Keratinocyte (primary cell): ENCODE results near the gene RIPPLY1. TPM values are rescaled to one million over a fixed set of nuclear protein-coding genes. Genes with fewer than 3 reads are reported as not detected.

Experiments used
- DNase-seq: peaks from one replicate; pipeline ENCODE4 v3.0.0-alpha.2; 2011; ENCODE audit warnings: low read depth, missing footprints, low spot score
- FAIRE-seq: peaks from 2 replicates; lab custom pipeline; 2011; peaks lifted over from hg19 to GRCh38; lab: Jason Lieb, UNC
- H2AFZ ChIP-seq: 2 replicates; pipeline ENCODE4 v1.6.0; 2012; ENCODE audit warnings: low read length, control low read depth, inconsistent platforms; ENCODE audit not compliant: control insufficient read depth
- H3K27ac ChIP-seq: 2 replicates; pipeline ENCODE4 v1.5.1; 2011; ENCODE audit warnings: low read length; ENCODE audit not compliant: control insufficient read depth, insufficient read depth
- H3K27me3 ChIP-seq: 3 replicates; pipeline ENCODE4 v1.6.0; 2011; ENCODE audit warnings: low read length; ENCODE audit not compliant: control insufficient read depth, insufficient read depth; ENCODE audit errors: extremely low read depth
- H3K36me3 ChIP-seq, 2 experiments: 2 replicates in 1 of 2; 3 replicates in 1 of 2; pipeline ENCODE4 v1.5.1; 2011; ENCODE audit warnings: low read length in 2 of 2, mild to moderate bottlenecking in 1 of 2; ENCODE audit not compliant: control insufficient read depth in 2 of 2, insufficient read depth in 2 of 2; ENCODE audit errors: extremely low read depth in 1 of 2
- H3K4me1 ChIP-seq: 3 replicates; pipeline ENCODE4 v1.5.1; 2011; ENCODE audit warnings: low read length; ENCODE audit not compliant: control insufficient read depth, insufficient read depth; ENCODE audit errors: extremely low read depth
- H3K4me2 ChIP-seq: 3 replicates; pipeline ENCODE4 v1.6.0; 2011; ENCODE audit warnings: low read depth, low read length; ENCODE audit not compliant: control insufficient read depth, insufficient read depth; ENCODE audit errors: extremely low read depth
- H3K4me3 ChIP-seq, 3 experiments: fragments of 200-600 bp in 1 of 3; sonication (generic) in 1 of 3; 2 replicates in 2 of 3; 3 replicates in 1 of 3; pipeline ENCODE4 v1.5.1; 2011 to 2016; ENCODE audit warnings: low read length in 3 of 3, mild to moderate bottlenecking in 3 of 3, control low read depth in 2 of 3, inconsistent platforms in 1 of 3, low read depth in 1 of 3, mixed read lengths in 1 of 3, mixed run types in 1 of 3, moderate library complexity in 1 of 3; ENCODE audit not compliant: control insufficient read depth in 2 of 3, insufficient read depth in 2 of 3; ENCODE audit errors: extremely low read depth in 1 of 3
- H3K79me2 ChIP-seq: 2 replicates; pipeline ENCODE4 v1.6.0; 2012; ENCODE audit warnings: low read length; ENCODE audit not compliant: control insufficient read depth, insufficient read depth
- H3K9ac ChIP-seq: 3 replicates; pipeline ENCODE4 v1.6.0; 2011; ENCODE audit warnings: low read length; ENCODE audit not compliant: control insufficient read depth, insufficient read depth; ENCODE audit errors: extremely low read depth
- H3K9me1 ChIP-seq: 3 replicates; pipeline ENCODE4 v1.6.0; 2011; ENCODE audit warnings: low read length; ENCODE audit not compliant: control insufficient read depth, insufficient read depth; ENCODE audit errors: extremely low read depth
- H3K9me3 ChIP-seq: 2 replicates; pipeline ENCODE4 v1.5.1; 2012; ENCODE audit warnings: low read depth, low read length; ENCODE audit not compliant: control insufficient read depth
- H4K20me1 ChIP-seq: 3 replicates; pipeline ENCODE4 v1.6.0; 2011; ENCODE audit warnings: low read length; ENCODE audit not compliant: control insufficient read depth, insufficient read depth; ENCODE audit errors: extremely low read depth
- CTCF ChIP-seq, 3 experiments: IDR thresholded peaks in 1 of 3; conservative IDR thresholded peaks in 1 of 3; optimal IDR thresholded peaks in 1 of 3; 2 replicates in 2 of 3; 3 replicates in 1 of 3; pipeline versions ENCODE3 to v1.5.1; 2011; ENCODE audit warnings: low read length in 3 of 3, mild to moderate bottlenecking in 3 of 3, moderate library complexity in 2 of 3, control low read depth in 1 of 3, inconsistent platforms in 1 of 3; ENCODE audit not compliant: insufficient read depth in 2 of 3; ENCODE audit errors: extremely low read depth in 1 of 3
- EZH2 ChIP-seq: IDR thresholded peaks from one replicate; pipeline ENCODE4 v1.6.1; 2012; ENCODE audit warnings: inconsistent platforms, mild to moderate bottlenecking, low read length, moderate library complexity
- dilution Hi-C: fragments of 300-500 bp; cut with MboI; formaldehyde crosslinking; loops from one replicate; pipeline ENCODE4 v1.7.0; 2020; ENCODE audit warnings: low sequenced_read_pairs; ENCODE audit not compliant: extremely low pct_ligation_motif_present
- polyA plus RNA-seq, 5 experiments: library from polyadenylated mRNA; depleted of rRNA in 3 of 5; stranded (reverse) in 3 of 5; stranded (forward) in 1 of 5; unstranded in 1 of 5; fragments of >200 nt; gene quantifications; 1 replicate in 1 of 5; 2 replicates in 3 of 5; 3 replicates in 1 of 5; pipeline versions ENCODE4 v1.2.1 to v1.2.3, GENCODE V29; 2011 to 2012; ENCODE audit warnings: missing spikeins in 2 of 5, low read depth in 1 of 5, low replicate concordance in 1 of 5

The RIPPLY1 gene
- polyA plus RNA-seq, 1 donor (not counting 4 experiments of a cell fraction or from before 2014, with no cell fraction given) = not detected

GRCh38 chrX:106936246-106936645 is 33.1 kb upstream of the RIPPLY1 start:
- no peak overlapping the region for H3K4me2 ChIP-seq
- no peak for FAIRE-seq
- dilution Hi-C loops = no loop called here

GRCh38 chrX:106935175-106935574 is 32.0 kb upstream of the RIPPLY1 start:
- Histone ChIP-seq H3K9me3 (no peaks in the 10 kb centered on the region), H3K4me1 (no peaks in the 10 kb centered on the region), H3K9ac (no peak overlapping the region), H3K4me2 (no peak overlapping the region), H3K79me2 (no peaks in the 10 kb centered on the region), H4K20me1 (no peaks in the 10 kb centered on the region), H2AFZ (no peak overlapping the region), H3K27ac (no peak overlapping the region), H3K27me3 (peaks cover 10% of the 10 kb centered on the region), H3K36me3 (no peaks in the 10 kb centered on the region), H3K9me1 (no peaks in the 10 kb centered on the region), H3K4me3 (no peak overlapping the region)
- DNase-seq = no peak
- dilution Hi-C loops = no loop called here
- no peak for FAIRE-seq
- TF ChIP-seq CTCF (optimal IDR thresholded peaks at IDR 0.05 in 1 of 3, IDR thresholded peaks at IDR 0.05 in 1 of 3, conservative IDR thresholded peaks at IDR 0.05 in 1 of 3; ENCODE audit: extremely low read depth in 1 of 3, insufficient read depth in 2 of 3, low read length in 3 of 3) = no peak
- TF ChIP-seq EZH2 = no peak

More at GRCh38 chrX:106936246-106936645, 33.1 kb upstream of the RIPPLY1 start:
- no peak for TF ChIP-seq EZH2
- TF ChIP-seq CTCF (optimal IDR thresholded peaks at IDR 0.05 in 1 of 3, IDR thresholded peaks at IDR 0.05 in 1 of 3, conservative IDR thresholded peaks at IDR 0.05 in 1 of 3; ENCODE audit: extremely low read depth in 1 of 3, insufficient read depth in 2 of 3, low read length in 3 of 3) = no peak
- no peaks in the 10 kb centered on the region for H3K4me1 ChIP-seq
- H2AFZ ChIP-seq = no peak overlapping the region
- no peak overlapping the region for H3K9ac ChIP-seq
- H3K9me3 ChIP-seq = no peaks in the 10 kb centered on the region
- no peak overlapping the region for H3K4me3 ChIP-seq
- H4K20me1 ChIP-seq = no peaks in the 10 kb centered on the region
- no peaks in the 10 kb centered on the region for H3K79me2 ChIP-seq
- DNase-seq = no peak
- no peak overlapping the region for H3K27ac ChIP-seq
- H3K36me3 ChIP-seq = peaks cover 0 to under 1% of the 10 kb centered on the region in 2 experiments
- H3K9me1 ChIP-seq = no peaks in the 10 kb centered on the region
- peaks cover 7% of the 10 kb centered on the region for H3K27me3 ChIP-seq
